Activated naive CD4-positive, alpha-beta T cell treated with anti-CD3 and anti-CD28 coated beads, Interleukin-2, amount 10 ng/mL, durations not matched to agents 7 days and 5 days (primary cell): ENCODE data around the gene FZD2.
"Not testable (repeated sequence)": the region's sequence is repeated elsewhere in the genome, so short reads cannot be mapped to it uniquely, and the experiment has no call there.

ENCODE experiments used
- CTCF ChIA-PET: fragments of 350-600 bp; sonication (Branson Sonifier 250); formaldehyde crosslinking; loops from one replicate; lab custom pipeline; 2021; ENCODE audit warnings: antibody characterized with exemption; lab: Charles Lee
- DNase-seq: peaks from one replicate; pipeline ENCODE4 v3.0.0-alpha.2; 2020
- H3K27ac Mint-ChIP-seq: one replicate; pipeline ENCODE4 v1.8.0; 2021; ENCODE audit warnings: mild to moderate bottlenecking, moderate library complexity, mixed read lengths
- H3K27me3 Mint-ChIP-seq: one replicate; pipeline ENCODE4 v1.8.0; 2021; ENCODE audit warnings: mild to moderate bottlenecking, mixed read lengths
- H3K36me3 Mint-ChIP-seq: one replicate; pipeline ENCODE4 v1.8.0; 2021; ENCODE audit warnings: mixed read lengths
- H3K4me1 Mint-ChIP-seq: one replicate; pipeline ENCODE4 v1.8.0; 2021; ENCODE audit warnings: mixed read lengths
- H3K4me3 Mint-ChIP-seq: one replicate; pipeline ENCODE4 v1.8.0; 2021; ENCODE audit warnings: mild to moderate bottlenecking, moderate library complexity, mixed read lengths
- H3K9me3 Mint-ChIP-seq: one replicate; pipeline ENCODE4 v1.8.0; 2021; ENCODE audit warnings: mixed read lengths

Gene FZD2

DNA sequence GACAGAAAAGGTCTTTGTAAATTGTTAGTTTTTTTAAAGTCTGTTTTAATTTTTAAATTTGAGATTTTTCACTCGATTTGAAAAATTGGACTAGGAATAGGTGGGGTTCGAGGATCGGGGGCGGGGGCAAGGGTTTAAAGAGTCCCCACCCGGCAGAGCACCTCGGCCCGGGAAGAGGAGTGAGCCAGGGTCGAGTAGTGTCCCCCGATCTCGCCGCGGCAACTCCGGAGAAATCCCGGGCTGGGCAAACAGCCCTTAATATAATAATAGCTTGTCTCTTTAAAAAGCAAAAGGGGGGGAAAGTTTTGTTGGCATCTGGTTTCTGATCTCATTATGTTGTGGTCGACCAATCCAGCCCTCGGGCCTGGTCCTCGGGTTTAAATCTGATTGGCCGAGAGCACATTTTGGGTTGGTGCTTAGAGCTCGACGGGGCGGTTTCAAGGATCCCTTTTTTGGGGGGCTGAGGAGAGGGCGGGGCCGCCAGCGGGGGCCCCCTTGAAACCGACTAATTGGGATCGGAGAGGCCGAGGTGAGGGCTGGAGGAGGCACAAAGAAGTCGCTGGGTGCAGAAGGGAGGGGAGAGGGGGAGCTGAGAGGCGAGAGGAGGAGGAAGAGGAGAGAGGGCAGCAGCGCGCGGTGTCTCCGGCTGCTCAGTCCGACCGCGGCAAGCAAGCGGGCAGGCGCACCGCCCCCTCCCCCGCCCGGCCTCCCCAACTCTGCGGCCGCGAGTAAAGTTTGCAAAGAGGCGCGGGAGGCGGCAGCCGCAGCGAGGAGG, at the start of gene FZD2:
Gene FZD2 (plus strand): TSS at position 653 of the 775 bp plus-strand sequence. CDS start 205 bp downstream, outside the sequence.
- Mint-ChIP-seq H3K4me3 (peak within 1 kb of the TSS; percentile 73), H3K27ac (peak within 1 kb of the TSS; percentile 20), H3K36me3 (no peaks in the 10 kb centered on the region), H3K4me1 (peaks cover 26% of the 10 kb centered on the region), H3K9me3 (no peaks in the 10 kb centered on the region), H3K27me3 (peaks cover 90% of the 10 kb centered on the region)
- DNase-seq: peak; percentile 63
- CTCF ChIA-PET: no interaction called here

DNA sequence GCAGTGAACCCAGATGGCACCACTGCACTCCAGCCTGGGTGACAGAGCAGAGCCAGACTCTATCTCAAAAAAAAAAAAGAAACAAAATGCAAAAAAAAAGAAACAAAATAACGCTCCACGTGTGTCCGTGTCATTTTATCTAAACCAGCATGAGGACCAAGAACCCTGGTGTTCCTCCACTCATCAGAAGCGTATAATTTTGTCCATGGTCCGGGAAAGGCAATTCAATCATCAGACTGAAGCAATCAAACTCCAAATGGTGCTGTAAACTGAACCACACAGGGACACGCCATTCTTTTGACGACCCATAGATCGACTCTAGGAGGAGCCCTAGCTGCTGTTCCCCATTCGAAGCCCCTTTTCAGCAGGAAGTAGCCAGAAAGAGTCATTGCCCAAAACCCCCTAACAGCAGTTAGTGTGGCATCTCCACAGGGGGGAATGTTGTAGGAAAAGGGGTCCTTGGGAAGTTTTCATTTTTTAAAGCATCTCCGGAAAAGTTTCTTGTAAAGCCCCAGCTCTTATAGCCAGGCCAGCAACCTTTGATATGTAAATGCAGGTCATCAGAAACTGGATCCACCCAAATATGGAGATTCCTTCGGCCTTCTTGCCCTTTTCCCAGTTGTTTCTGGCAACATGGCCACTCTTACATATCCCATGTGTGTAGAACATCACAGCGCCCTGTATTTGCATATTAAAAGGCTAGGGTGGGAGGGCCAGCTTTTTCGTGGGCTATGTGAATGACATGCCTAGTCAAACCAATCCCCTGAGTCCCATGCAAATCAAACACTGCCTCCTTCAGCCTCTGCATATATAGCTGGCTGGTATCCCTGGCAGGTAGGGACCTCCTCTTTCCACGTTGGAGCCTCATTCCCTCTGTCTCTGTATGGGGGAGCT, 45.8 kb upstream of the FZD2 start:
- CTCF ChIA-PET: not testable (repeated sequence)

DNA sequence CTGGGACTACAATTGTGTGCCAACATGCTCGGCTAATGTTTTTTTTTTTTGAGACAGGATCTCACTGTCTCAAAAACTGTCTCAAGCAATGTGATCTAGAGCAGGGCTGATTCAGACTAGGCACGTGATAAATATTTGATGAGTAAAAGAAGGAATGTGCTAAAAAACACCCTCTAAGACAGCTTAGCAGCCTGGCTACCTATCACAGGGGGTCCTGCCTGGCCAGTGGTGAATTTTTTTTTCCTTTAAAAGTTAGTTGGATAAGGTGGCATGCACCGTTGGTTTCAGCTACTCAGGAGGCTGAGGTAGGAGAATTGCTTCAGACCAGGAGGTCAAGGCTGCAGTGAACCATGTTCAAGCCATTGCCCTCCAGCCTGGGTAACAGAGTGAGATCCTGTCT, 39.3 kb upstream of the FZD2 start:
- CTCF ChIA-PET: no interaction called here
- Mint-ChIP-seq H3K27me3 (peaks cover 46% of the 10 kb centered on the region), H3K9me3 (no peaks in the 10 kb centered on the region), H3K4me3 (no peak overlapping the region), H3K36me3 (no peaks in the 10 kb centered on the region), H3K4me1 (no peaks in the 10 kb centered on the region), H3K27ac (no peak overlapping the region)
- no peak for DNase-seq

More for the DNA sequence above, 45.8 kb upstream of the FZD2 start:
- peaks cover 30% of the 10 kb centered on the region for H3K27me3 Mint-ChIP-seq
- H3K36me3 Mint-ChIP-seq, H3K27ac Mint-ChIP-seq, H3K4me1 Mint-ChIP-seq, H3K9me3 Mint-ChIP-seq, H3K4me3 Mint-ChIP-seq, DNase-seq: not testable (repeated sequence)

DNA sequence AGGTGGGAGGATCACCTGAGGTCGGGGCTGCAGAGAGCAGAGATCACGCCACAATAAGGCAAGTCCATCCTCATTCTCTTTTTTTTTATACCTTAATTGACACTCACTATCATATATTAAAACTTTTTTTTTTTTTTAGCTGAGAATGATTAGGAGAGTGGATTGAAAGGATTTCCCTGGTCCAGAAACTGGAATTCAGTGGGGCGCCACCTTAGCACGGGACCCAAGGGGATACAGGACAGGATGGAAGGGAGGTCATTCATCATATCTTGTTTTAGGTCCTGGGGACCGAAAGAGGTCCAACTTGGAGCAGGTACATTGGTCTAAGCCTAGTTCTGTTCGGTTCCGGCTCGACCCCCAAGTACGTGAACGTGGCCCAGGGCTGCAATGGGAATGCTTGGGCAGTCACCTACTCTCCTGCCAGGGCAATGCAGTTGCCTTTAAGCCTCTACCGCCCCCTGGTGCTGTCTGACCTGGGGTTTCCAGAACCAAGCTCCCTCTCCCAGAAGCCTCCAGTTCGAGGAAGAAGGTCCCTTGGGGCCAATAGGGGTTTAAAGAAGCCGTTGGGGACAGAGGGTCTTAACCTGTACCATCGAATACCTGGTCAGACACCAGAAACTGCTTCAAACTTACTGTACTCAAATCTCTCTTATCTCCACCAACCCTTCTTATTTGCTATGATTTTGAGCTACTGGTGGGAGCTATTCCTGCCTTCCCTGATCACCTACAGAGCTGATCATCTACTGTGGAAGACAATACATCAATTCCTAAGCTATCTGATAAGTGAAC, 34.2 kb upstream of the FZD2 start:
- Mint-ChIP-seq H3K4me1 (no peaks in the 10 kb centered on the region), H3K27me3 (peaks cover 42% of the 10 kb centered on the region), H3K4me3 (no peak overlapping the region), H3K9me3 (peaks cover 6% of the 10 kb centered on the region), H3K36me3 (no peaks in the 10 kb centered on the region), H3K27ac (no peak overlapping the region)
- DNase-seq: peak; percentile 74
- CTCF ChIA-PET: interaction anchor here (0.5 to 3.7 kb wide), 19 partner anchors 10 to 337 kb away, joined by 3 to 32 read pairs (median 4); partner anchors contain the start of gene GPATCH8

DNA sequence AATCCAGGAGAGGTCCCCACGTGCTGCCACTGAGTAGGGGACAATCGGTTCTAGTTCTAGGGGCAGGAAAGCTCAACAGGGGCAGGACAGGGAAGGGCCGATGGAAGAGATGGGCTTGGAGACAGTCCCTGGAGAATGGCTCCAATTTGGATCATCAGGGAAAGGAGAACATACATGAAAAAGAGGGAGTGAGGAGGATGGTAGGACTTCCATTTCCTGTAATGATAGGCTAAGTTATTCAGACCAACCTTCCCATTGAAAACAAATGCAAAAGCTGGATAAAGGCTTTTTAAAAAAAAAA, 33.7 kb upstream of the FZD2 start:
- no peak overlapping the region for H3K27ac Mint-ChIP-seq
- peaks cover 37% of the 10 kb centered on the region for H3K27me3 Mint-ChIP-seq
- peaks cover 6% of the 10 kb centered on the region for H3K9me3 Mint-ChIP-seq
- CTCF ChIA-PET: interaction anchor here (0.5 to 3.7 kb wide), 17 partner anchors 9 to 338 kb away, joined by 3 to 32 read pairs (median 4); partner anchors contain the start of gene GPATCH8
- H3K36me3 Mint-ChIP-seq: no peaks in the 10 kb centered on the region
- no peak overlapping the region for H3K4me3 Mint-ChIP-seq
- H3K4me1 Mint-ChIP-seq: no peaks in the 10 kb centered on the region
- DNase-seq: no peak

DNA sequence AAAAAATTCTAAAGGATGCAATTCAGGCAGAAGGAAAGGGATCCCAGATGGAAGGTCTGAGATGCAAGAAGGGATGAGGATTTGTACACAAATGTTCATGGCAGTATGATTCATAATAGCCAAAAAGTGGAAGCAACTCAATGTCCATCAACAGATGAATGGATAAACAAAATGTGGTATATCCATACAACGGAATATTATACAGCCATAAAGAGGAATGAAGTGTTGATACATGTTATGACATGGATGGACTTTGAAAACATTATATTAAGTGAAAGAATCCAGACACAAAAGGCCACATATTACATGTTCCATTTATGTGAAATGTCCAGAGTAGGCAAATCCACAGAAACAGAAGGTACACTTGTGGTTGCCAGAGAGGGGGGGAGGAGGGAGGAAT, 30.2 kb upstream of the FZD2 start:
- Mint-ChIP-seq H3K27ac (no peak overlapping the region), H3K36me3 (no peaks in the 10 kb centered on the region), H3K27me3 (peaks cover 29% of the 10 kb centered on the region), H3K4me1 (no peaks in the 10 kb centered on the region), H3K9me3 (peaks cover 6% of the 10 kb centered on the region), H3K4me3 (no peak overlapping the region)
- CTCF ChIA-PET: interaction anchor here (0.7 kb wide), 1 partner anchor 145 kb away, joined by 3 read pairs; no protein-coding TSS in a partner anchor
- DNase-seq: no peak

DNA sequence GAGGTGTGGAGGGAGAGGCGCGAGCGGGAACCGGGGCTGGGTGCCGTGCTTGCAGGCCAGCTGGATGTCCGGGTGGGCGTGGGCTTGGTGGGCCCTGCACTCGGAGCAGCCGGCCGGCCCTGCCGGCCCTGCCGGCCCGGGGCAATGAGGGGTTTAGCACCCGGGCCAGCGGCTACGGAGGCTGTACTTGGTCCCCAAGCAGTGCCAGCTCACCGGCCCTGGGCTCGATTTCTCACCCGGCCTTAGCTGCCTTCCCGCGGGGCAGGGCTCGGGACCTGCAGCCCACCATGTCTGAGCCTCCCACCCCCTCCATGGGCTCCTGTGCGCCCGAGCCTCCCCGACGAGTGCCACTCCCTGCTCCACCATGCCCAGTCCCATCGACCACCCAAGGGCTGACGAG, 29.3 kb upstream of the FZD2 start:
- peaks cover 34% of the 10 kb centered on the region for H3K27me3 Mint-ChIP-seq
- H3K4me1 Mint-ChIP-seq: no peaks in the 10 kb centered on the region
- H3K36me3 Mint-ChIP-seq: no peaks in the 10 kb centered on the region
- DNase-seq: no peak
- no peak overlapping the region for H3K27ac Mint-ChIP-seq
- CTCF ChIA-PET: interaction anchor here (0.8 kb wide), 1 partner anchor 200 kb away, joined by 3 read pairs; no protein-coding TSS in a partner anchor
- peaks cover 6% of the 10 kb centered on the region for H3K9me3 Mint-ChIP-seq
- no peak overlapping the region for H3K4me3 Mint-ChIP-seq

DNA sequence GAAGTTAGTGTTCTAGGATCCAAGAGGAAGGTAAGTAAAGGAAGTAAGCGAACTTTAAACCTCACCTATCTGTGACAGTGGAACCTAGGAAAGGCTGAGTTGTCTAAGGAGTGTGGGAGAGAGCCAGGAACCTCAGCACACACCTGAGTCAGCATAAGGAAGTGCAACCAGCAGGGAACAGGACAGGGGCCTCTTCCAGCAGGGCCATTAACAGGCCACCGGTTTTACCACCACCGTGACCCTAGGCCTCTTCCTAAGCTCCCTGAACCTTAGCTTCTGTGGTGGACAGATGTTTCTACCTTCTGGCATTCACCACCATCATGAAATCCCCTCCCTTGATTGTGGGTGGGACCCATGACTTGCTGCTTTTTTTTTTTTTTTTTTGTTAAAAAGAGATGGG, 27.4 kb upstream of the FZD2 start:
- H3K27me3 Mint-ChIP-seq: peaks cover 37% of the 10 kb centered on the region
- no peak for DNase-seq
- CTCF ChIA-PET: no interaction called here
- H3K4me1 Mint-ChIP-seq: peaks cover 5% of the 10 kb centered on the region
- no peaks in the 10 kb centered on the region for H3K36me3 Mint-ChIP-seq
- no peak overlapping the region for H3K4me3 Mint-ChIP-seq
- peaks cover 6% of the 10 kb centered on the region for H3K9me3 Mint-ChIP-seq
- no peak overlapping the region for H3K27ac Mint-ChIP-seq

DNA sequence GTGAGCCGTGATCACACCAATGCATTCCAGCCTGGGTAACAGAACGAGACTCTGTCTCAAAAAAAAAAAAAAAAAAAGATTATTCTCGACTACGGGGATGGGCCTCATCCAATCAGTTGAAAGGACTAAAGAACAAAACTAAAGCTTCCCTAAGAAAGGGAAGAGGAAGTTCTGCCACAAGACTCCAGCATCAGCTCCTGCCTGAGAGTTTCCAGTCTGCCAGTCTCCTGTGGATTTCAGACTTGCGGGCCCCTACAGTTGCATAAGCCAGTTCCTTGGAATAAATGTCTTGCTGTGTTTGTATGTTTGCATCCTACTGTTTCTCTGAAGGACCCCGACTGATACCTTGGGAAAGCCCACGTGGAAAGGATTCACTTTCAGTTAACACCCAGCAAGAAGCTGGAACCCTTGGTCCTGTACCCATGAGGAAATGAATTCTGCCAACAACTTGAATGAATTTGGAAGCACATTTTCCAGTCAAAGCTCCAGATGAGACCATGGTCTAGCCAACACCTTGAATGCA, 26.3 kb upstream of the FZD2 start:
- Mint-ChIP-seq H3K36me3 (no peaks in the 10 kb centered on the region), H3K27ac (no peak overlapping the region), H3K4me3 (no peak overlapping the region), H3K27me3 (peaks cover 29% of the 10 kb centered on the region), H3K9me3 (peaks cover 6% of the 10 kb centered on the region), H3K4me1 (peaks cover 5% of the 10 kb centered on the region)
- CTCF ChIA-PET: interaction anchor here (0.5 to 1.1 kb wide), 2 partner anchors 155 to 336 kb away, joined by 3 to 4 read pairs; no protein-coding TSS in a partner anchor
- DNase-seq: no peak

DNA sequence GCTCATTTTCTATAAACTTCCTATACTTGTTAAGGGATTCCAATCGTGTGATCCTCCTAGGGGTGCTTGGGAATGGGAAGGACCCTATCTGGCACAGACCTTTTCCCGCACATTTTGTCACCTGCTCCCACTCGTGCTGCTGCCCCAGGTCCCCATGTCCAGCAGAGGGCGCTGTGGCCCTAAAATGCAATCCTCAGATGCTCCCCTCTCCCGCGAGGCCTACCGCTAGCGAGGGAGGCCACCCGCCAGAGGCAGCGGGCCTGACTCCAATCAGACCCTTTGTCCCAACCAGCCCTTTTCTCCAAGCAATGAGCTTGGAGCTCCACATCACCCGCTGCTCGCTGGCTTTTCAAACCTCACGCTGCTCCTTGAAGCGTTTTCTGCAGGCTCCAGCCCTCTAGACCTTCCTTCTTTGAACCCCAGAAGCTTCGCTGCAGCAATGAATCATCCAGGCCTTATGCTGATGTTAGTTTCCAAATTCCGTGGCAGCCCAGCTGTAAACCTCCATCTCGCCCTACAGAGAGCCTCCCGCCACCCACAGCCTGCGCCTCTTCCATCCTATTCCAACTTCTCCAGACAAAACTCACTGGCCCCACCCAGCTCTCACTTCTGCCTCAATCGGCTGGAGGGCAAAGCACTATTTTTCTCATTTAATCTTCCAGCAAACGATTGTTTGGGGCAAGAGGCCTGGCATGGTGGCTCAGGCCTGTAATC, 23.6 kb upstream of the FZD2 start:
- H3K27ac Mint-ChIP-seq: no peak overlapping the region
- no peaks in the 10 kb centered on the region for H3K9me3 Mint-ChIP-seq

DNA sequence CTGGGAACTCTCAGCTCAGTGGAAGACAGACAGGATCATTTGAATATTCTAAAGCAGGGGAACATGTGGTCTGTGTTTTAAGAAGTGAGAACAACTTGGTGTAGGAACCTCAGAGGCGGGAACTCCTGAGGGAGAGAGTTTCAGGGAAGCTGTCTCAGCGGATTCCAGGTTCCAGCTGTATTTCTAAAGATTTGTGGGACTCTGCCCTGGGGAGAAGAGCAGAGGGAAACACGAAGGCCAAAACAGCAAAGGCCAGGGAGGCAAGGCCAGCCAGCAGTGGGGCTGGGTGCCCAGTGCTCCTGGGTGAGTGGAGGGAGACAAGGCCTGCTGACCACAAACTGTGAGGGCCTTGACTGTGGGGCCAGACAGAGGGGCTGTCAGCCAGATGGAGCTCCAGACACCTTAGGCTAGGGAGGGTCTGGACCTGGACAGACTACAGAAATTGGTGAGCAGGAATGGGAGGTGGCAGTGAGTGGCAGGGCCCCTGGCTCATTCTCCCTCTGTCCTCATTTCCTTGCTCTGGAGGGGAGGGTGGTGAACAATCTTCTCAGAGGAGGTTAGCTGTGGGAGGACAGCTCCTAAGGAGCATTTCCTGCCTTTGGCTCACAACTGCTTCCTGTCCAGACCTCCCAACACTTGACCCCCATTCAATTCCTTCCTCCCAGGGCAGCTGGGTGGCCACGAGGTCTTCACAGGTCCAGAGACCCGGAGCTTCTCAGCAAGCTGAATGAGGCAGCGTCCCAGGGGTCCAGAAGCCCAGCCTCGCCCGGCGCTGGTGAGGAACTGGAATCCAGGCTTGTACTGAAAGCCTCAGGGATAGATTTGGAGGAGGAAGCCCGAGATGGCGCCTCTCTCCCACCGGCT, 21.0 kb upstream of the FZD2 start:
- Mint-ChIP-seq H3K27me3 (peaks cover 32% of the 10 kb centered on the region), H3K36me3 (no peaks in the 10 kb centered on the region), H3K4me1 (peaks cover 5% of the 10 kb centered on the region), H3K27ac (no peak overlapping the region), H3K9me3 (no peaks in the 10 kb centered on the region), H3K4me3 (no peak overlapping the region)
- DNase-seq: no peak
- CTCF ChIA-PET: interaction anchor here (2.4 kb wide), 1 partner anchor 13 kb away, joined by 8 read pairs; no protein-coding TSS in a partner anchor

More for the DNA sequence above, 23.6 kb upstream of the FZD2 start:
- DNase-seq: peak; percentile 90
- CTCF ChIA-PET: interaction anchor here (0.6 to 2.8 kb wide), 11 partner anchors 11 to 489 kb away, joined by 3 to 18 read pairs (median 3); no protein-coding TSS in a partner anchor
- no peak overlapping the region for H3K4me3 Mint-ChIP-seq
- H3K4me1 Mint-ChIP-seq: peaks cover 5% of the 10 kb centered on the region
- no peaks in the 10 kb centered on the region for H3K36me3 Mint-ChIP-seq
- H3K27me3 Mint-ChIP-seq: peaks cover 28% of the 10 kb centered on the region

DNA sequence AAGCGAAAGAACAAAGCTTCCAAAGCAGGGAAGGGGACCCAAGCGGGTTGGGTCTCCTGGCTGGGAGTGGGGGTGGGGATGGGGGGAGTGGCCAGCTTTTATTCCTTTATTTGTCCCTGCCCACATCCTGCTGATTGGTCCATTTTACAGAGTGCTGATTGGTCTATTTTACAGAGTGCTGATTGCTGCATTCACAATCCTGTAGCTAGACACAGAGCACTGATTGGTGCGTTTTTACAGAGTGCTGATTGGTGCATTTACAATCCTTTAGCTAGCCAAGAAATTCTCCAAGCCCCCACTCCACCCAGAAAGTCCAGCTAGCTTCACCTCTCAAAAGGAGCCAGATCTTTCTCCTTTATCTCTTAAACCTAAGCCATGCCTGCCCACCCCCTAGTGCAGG, 19.4 kb upstream of the FZD2 start:
- H3K27ac Mint-ChIP-seq, DNase-seq, H3K9me3 Mint-ChIP-seq, H3K4me1 Mint-ChIP-seq, H3K36me3 Mint-ChIP-seq, CTCF ChIA-PET, H3K4me3 Mint-ChIP-seq: not testable (repeated sequence)
- peaks cover 22% of the 10 kb centered on the region for H3K27me3 Mint-ChIP-seq
